Left lobe of liver (tissue), 2 donors: ENCODE results near the gene SIPA1L3. TPM values are rescaled to one million over a fixed set of nuclear protein-coding genes. Genes with fewer than 3 reads are reported as not detected.

Experiments
- ATAC-seq: fragments of 200-7000 bp; cut with Tn5 transposase; one replicate; pipeline ENCODE4 v1.9.1; 2020; ENCODE audit warnings: mild to moderate bottlenecking, moderate library complexity
- DNase-seq: peaks from one replicate; pipeline ENCODE4 v3.0.0-alpha.2; 2020; ENCODE audit warnings: low spot score
- total RNA-seq: library from RNA; stranded (reverse); gene quantifications from one replicate; pipeline ENCODE4 v1.2.1, GENCODE V29; 2021
- donor health status: DM: no; HTN: no; CAD: no; lungs with moderate emphysema.
- donor health status: DM: no; HTN: yes; CAD: no.

Gene SIPA1L3
- total RNA-seq, 1 donor from 2014 or later: 12.9 TPM

- DNase-seq: no peak
- no peak for ATAC-seq
Observed at GRCh38 chr19:37970699-37971098, 63.7 kb downstream of the SIPA1L3 start.

GRCh38 chr19:37972803-37973202 lies 65.8 kb downstream of the SIPA1L3 start:
- DNase-seq (no peak), ATAC-seq (no peak)

- DNase-seq: no peak
- ATAC-seq: no peak
Observed at GRCh38 chr19:37973666-37974065, 66.7 kb downstream of the SIPA1L3 start.

DNA sequence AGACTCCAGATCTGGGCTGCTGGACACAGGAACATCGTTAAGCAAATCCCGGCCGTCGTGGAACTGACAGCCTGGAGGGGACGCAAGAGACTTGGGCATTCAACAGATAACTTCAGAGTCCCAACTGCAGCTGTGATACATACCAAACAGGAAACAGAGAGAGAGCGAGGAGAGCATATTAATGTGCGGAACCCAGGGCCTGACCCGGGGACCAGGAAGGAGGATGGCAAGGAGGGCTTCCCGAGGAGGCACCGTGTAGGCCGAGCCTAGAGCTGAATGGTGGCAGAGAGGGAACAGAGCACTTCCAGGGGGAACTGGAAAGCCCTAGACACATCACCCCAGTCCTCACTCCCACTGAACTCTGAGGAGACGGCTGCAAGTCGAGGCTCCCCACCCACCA lies 68.1 kb downstream of the SIPA1L3 start:
- ATAC-seq: no peak
- DNase-seq: no peak

GRCh38 chr19:37975596-37976515 lies 68.8 kb downstream of the SIPA1L3 start:
- DNase-seq (no peak), ATAC-seq (no peak)

DNA sequence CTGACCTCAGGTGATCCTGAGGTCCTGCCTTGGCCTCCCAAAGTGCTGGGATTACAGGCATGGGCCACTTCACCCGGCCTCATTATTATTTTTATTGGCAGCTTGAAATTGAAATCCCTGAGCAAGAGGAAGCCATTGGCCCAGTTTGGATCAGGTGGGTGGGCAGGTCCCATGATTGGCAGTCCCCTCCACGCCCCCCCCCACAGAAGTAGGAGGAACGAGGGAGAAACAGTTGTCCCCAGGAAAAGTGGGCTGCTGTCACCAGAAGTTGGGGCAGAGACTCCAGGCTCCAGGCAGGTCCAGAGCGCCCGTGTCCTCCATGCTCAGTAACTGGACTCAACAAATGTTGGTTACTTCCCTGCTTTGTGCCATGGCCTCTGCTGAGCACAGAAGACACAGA lies 70.4 kb downstream of the SIPA1L3 start:
- no peak for DNase-seq
- no peak for ATAC-seq

GRCh38 chr19:37977992-37978391 lies 71.0 kb downstream of the SIPA1L3 start:
- DNase-seq (no peak), ATAC-seq (no peak)

- peak; percentile 70 for ATAC-seq
- no peak for DNase-seq
Observed at GRCh38 chr19:37979547-37980082, 72.6 kb downstream of the SIPA1L3 start.

DNA sequence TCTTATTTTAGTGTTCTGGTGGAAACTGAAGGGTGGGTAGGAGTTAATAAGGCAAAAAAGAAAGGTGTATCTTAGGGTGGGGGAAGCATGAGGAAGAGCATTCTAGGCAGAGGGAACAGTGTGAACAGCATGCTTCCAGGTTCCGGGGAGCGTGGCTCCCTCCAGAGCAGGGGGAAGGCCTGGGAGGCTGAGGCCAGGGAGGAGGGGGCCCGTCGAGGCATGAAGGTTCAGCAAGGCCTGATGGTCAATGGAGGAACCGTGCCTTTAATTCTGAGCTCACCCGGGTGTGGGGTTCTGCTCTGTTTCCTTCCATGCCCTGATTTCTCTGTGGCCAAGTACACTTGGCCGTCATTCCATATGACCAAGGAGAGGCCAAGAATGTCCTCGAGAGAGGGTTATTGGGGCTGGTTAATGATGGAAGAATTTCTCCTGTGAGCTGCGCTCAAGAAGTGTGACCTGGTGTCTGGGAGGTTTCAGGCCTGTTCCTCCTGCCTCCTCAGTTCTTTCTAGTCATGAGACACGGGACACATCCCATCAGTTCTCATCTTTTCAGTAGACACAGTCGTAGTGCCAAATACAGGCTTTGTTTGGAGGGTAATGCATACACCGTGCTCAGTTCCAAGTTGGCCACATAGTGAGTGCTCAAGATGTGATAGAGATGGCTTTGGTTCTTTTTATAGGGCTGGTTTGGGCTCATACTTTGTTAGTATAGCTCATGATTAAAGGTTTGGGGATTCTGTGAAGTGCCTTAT lies 73.6 kb downstream of the SIPA1L3 start:
- ATAC-seq (no peak), DNase-seq (no peak)

DNA sequence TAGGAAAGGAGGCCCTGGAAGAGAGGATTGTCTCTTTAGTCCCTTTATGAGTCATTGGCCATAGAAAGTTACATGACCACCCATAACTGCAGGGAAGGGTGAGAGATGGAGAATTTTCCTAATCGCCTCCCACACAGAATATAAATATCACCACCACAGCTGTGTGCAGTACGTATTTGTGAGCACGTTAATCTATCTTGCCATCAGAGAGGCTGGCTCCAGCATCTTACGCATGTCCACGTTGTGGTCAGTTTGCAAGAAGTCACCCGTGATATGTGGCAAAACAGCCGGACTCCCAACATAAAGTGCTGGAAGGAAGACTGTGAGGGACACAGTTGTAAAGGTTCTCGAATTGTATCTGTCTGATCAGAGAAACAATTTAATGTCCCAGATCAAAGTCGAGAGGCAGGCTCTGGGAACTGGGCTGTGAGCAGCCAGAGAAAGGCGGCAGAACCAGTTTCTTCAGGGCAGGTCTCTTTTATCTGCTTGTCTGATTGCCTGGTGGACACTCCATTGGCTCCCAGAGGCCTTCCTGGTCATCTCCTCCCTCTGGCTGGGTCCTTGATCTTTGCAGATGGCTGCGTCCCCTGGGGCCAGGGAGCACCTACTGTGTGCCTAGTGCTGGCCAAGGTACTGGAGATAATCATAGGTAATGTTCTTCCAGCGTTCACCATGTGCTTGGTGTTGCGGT lies 74.9 kb downstream of the SIPA1L3 start:
- DNase-seq: no peak
- no peak for ATAC-seq

- DNase-seq (no peak), ATAC-seq (no peak)
Observed at GRCh38 chr19:37982655-37983054, 75.6 kb downstream of the SIPA1L3 start.

GRCh38 chr19:37983153-37983552 lies 76.1 kb downstream of the SIPA1L3 start:
- DNase-seq: no peak
- ATAC-seq: no peak

- DNase-seq: no peak
- no peak for ATAC-seq
Observed at GRCh38 chr19:37983916-37984315, 76.9 kb downstream of the SIPA1L3 start.

GRCh38 chr19:37986048-37986750 lies 79.2 kb downstream of the SIPA1L3 start:
- DNase-seq: no peak

DNA sequence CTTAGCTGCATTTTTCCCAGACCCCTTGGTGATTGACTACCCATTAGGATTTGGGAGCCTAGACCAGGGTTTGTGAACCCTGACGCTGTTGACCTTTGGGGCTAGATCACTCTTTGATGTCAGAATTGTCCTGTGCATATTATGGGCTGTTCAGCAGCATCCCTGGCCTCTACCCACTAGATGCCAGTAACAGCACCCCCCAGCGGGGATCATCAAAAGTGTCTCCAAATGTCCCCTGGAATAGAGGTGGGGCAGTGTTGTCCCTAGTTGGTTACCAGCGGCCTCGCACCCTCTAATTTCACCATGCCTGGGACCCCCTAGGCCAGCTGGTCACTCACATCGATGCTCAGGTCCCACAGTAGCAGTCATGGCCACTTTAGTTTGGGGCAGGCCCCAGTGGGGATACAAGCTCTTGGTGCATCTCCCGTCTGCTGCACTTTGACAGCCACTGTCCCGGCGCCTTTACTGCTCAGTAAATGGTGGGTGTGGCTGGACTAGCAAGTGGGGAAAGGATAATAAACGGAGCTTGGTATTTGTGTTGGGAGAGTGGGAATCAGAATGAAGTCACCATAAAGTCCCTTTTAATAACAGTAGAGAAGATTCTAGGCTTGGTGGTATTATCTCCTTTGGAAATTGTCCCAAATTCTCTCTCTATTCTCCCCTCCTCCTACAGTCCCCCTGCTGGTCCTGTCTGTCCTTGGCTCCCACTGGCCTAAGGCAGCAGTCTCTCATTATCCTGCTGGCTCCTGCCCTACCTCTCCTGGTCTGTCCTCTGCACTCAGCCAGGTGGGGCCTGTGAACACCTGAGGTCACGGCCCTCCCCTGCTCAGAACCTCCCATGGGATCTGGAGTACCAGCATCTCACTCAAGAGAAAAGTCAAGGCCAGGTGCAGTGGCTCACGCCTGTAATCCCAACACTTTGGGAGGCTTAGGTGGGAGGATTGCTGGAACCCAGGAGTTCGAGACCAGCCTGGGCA lies 80.6 kb downstream of the SIPA1L3 start:
- DNase-seq (no peak), ATAC-seq (no peak)

More at GRCh38 chr19:37986048-37986750, 79.2 kb downstream of the SIPA1L3 start:
- no peak for ATAC-seq

DNA sequence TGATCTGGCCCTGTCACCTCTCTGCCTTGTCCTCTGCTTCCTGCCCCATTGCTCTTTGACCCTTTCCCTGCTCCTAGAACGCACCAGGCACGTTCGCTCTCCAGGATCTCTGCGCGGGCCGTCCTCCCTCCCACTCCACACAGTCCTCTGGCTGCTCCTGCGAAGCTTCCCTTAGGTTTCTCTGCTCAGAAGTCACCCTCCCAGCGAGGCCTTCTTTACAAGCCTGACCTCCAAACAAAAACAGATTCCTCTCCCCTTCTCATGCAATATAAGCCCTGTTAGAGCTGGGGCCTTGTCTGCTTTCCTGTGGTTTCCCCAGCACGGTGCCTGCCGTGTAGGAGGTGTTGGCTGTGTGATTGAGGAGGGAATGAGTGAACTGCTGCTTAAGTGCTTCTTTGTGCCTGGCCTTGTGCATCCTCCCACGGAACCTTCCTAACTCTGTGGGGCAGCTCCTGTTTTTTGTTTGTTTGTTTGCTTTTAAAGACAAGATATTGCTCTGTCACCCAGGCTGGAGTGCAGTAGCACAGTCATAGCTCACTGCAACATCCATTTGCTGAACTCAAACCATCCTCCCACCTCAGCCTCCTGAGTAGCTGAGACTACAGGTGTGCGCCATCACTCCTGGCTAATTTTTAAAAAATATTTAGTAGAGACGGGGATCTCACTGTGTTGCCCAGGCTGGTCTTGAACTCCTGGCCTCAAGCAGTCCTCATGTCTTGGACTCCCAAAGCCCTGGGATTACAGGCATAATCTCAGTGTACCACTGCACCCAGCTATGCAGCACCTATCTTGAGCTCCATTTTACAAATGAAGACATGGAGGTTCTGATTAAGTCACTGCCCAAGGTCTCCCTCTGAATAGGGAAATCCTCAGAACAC lies 82.0 kb downstream of the SIPA1L3 start:
- peak; percentile 86 for ATAC-seq

DNA sequence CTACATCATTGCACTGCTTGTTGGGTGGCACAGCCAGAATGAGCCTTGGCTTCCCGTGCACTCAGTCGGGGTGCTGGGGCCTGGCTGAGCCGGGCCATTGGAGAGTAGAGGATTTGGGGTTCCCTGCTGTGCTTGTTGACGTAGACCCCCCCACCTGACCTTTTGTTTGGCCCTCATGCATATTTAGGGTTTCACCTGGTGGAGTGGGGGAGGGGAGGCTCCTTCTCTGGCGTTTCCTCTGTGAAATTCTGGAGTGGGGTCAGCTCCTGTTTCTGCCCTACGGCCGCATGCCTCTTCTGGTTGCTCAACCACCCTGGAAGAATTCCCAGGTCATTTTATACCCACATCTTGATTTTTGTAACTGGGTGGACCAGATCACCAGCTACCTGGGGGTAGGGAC lies 82.8 kb downstream of the SIPA1L3 start:
- ATAC-seq: peak; percentile 36
- DNase-seq: no peak

More for the DNA sequence above, 82.0 kb downstream of the SIPA1L3 start:
- DNase-seq: peak; percentile 56

DNA sequence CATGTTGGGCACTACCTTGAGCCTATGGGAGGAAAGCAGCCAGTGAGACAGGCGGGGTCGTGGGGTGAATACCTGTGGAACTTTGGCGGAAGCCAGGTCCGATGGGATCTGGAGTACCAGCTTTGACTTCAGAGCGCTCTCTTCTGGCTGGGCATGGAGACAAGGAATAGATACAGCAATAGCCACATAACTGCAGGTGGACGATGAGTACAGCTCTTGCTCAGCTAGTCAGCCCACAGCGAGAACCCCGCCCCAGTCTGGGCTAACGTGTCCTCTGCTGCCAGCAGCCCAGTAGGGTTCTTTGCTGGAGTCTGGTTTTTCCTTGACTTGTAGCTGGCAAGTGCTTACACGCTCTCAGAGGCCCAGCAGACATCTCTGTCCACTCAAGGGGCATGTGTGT lies 83.4 kb downstream of the SIPA1L3 start:
- peak; percentile 4 for ATAC-seq
- DNase-seq: no peak
